ENCODE measurements around the gene PARD3B. TPM values are rescaled to one million over a fixed set of nuclear protein-coding genes. Genes with fewer than 3 reads are reported as not detected.

Gene PARD3B
- total and polyA plus RNA-seq, 2 of the 8 experiments (the other 6 are each of a cell fraction or from before 2014, with no cell fraction given), result 1.2 to 5.7 TPM

DNA sequence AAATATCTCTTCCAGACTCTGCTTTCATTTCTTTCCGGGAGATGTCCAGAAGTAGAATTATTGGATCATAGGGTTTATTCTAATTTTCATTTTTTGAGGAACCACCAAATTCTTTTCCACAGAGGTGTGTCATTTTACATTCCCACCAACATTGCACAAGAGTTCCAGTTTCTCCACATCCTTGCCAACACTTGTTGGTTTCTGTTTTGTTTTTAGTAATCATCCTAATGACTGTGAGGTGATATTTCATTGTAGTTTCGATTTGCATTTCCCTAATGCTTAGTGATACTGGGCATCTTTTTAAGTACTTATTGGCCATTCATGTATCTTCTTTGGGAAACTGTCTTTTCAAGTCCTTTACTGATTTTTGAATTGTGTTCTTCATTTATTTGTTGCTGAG is 513.1 kb downstream of the PARD3B start (continued):
- TF ChIP-seq CEBPB (IDR thresholded peaks at IDR 0.05; ENCODE audit: low read depth, low read length), result no peak
- TF ChIP-seq ASH2L (IDR thresholded peaks at IDR 0.05; ENCODE audit: low read length), result no peak
- no peak for TF ChIP-seq EZH2 (IDR thresholded peaks at IDR 0.05; ENCODE audit: low read depth, low read length, severe bottlenecking)
- TF ChIP-seq, protein P1, sequence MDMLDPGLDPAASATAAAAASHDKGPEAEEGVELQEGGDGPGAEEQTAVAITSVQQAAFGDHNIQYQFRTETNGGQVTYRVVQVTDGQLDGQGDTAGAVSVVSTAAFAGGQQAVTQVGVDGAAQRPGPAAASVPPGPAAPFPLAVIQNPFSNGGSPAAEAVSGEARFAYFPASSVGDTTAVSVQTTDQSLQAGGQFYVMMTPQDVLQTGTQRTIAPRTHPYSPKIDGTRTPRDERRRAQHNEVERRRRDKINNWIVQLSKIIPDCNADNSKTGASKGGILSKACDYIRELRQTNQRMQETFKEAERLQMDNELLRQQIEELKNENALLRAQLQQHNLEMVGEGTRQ (IDR thresholded peaks at IDR 0.05; ENCODE audit: low read length), result no peak
- TF ChIP-seq TAF1 (IDR thresholded peaks at IDR 0.05; ENCODE audit: low read depth, low read length), result no peak
- no peak for TF ChIP-seq JUN (IDR thresholded peaks at IDR 0.05; ENCODE audit: low read depth, low read length)
- no peak for TF ChIP-seq GABPA (IDR thresholded peaks at IDR 0.05; ENCODE audit: borderline replicate concordance, insufficient read depth, low read length)

All from H1 (cell line).